ENCODE data around the gene GUCY2D.

GRCh38 chr17:8031950-8032349 is 29.5 kb downstream of the GUCY2D start:
- TF ChIP-seq POLR2A (IDR thresholded peaks at IDR 0.05) (no peak), CTCF (IDR thresholded peaks at IDR 0.05) (no peak), EP300 (IDR thresholded peaks at IDR 0.05; ENCODE audit: low read depth) (no peak)

All from transverse colon (tissue), 3 donors.